ENCODE results near the gene CLEC3B.
"Not testable (repeated sequence)": the region's sequence is repeated elsewhere in the genome, so short reads cannot be mapped to it uniquely, and the experiment has no call there.

CLEC3B gene

DNA sequence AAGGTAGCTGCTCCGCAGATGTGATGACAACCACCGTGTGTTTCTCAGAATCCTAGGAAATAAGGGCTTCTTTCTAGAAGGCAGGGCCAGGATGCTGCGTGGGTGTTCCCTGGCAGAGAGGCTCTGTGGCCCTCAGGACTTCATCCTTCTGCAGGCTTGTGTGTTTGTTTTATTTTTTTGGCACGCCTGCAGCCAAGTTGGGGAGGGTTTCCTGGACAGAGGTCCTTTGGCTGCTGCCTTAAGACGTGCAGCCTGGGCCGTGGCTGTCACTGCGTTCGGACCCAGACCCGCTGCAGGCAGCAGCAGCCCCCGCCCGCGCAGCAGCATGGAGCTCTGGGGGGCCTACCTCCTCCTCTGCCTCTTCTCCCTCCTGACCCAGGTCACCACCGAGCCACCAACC, at the start of gene CLEC3B:
TSS of gene CLEC3B (plus strand) at position 266 of the 400 bp plus-strand sequence. CDS start at position 326, 60 bp downstream.
- no peak for DNase-seq
- peak within 1 kb of the TSS; percentile 12 for H3K27ac Mint-ChIP-seq
- no peaks in the 10 kb centered on the region for H3K9me3 Mint-ChIP-seq
- TF ChIP-seq, protein P1, sequence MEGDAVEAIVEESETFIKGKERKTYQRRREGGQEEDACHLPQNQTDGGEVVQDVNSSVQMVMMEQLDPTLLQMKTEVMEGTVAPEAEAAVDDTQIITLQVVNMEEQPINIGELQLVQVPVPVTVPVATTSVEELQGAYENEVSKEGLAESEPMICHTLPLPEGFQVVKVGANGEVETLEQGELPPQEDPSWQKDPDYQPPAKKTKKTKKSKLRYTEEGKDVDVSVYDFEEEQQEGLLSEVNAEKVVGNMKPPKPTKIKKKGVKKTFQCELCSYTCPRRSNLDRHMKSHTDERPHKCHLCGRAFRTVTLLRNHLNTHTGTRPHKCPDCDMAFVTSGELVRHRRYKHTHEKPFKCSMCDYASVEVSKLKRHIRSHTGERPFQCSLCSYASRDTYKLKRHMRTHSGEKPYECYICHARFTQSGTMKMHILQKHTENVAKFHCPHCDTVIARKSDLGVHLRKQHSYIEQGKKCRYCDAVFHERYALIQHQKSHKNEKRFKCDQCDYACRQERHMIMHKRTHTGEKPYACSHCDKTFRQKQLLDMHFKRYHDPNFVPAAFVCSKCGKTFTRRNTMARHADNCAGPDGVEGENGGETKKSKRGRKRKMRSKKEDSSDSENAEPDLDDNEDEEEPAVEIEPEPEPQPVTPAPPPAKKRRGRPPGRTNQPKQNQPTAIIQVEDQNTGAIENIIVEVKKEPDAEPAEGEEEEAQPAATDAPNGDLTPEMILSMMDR (IDR thresholded peaks at IDR 0.05): no peak
- peaks cover 47% of the 10 kb centered on the region for H3K4me1 Mint-ChIP-seq
- no peaks in the 10 kb centered on the region for H3K27me3 Mint-ChIP-seq (ENCODE audit: low read depth, poor library complexity)
- no peak within 1 kb of the TSS for H3K4me3 Mint-ChIP-seq
- no peaks in the 10 kb centered on the region for H3K36me3 Mint-ChIP-seq (ENCODE audit: low read depth)

GRCh38 chr3:44981220-44981619, 44.9 kb upstream of the CLEC3B start:
- Mint-ChIP-seq H3K27ac (no peak overlapping the region), H3K27me3 (ENCODE audit: low read depth, poor library complexity) (no peaks in the 10 kb centered on the region), H3K4me3 (no peak overlapping the region), H3K36me3 (ENCODE audit: low read depth) (peaks cover 22% of the 10 kb centered on the region), H3K4me1 (peaks cover 30% of the 10 kb centered on the region), H3K9me3 (peaks cover 10% of the 10 kb centered on the region)
- TF ChIP-seq, protein P1 (IDR thresholded peaks at IDR 0.05): no peak
- DNase-seq: no peak

DNA sequence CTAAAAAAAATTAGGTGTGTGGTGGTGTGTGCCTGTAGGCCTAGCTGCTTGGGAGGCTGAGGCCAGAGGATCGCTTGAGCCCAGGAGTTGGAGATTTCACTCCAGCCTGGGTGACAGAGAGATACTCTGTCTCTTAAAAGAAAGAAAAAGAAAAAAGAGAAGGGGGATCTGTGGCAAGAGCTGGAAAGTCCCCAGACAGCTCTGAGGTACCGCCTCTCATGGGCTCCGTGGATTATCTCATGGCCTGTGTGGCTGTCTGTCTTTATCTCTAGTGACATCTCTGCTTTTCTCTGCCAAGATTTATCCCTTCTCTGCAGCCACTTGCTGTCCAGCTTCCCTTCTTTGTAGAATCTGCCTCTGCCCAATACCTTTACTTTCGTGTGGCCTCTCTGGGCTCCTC, 44.4 kb upstream of the CLEC3B start:
- H3K4me3 Mint-ChIP-seq: no peak overlapping the region
- DNase-seq: no peak
- H3K27me3 Mint-ChIP-seq (ENCODE audit: low read depth, poor library complexity): no peaks in the 10 kb centered on the region
- peaks cover 25% of the 10 kb centered on the region for H3K36me3 Mint-ChIP-seq (ENCODE audit: low read depth)
- H3K27ac Mint-ChIP-seq: no peak overlapping the region
- H3K4me1 Mint-ChIP-seq: peaks cover 25% of the 10 kb centered on the region
- TF ChIP-seq, protein P1 (IDR thresholded peaks at IDR 0.05): no peak
- peaks cover 13% of the 10 kb centered on the region for H3K9me3 Mint-ChIP-seq

DNA sequence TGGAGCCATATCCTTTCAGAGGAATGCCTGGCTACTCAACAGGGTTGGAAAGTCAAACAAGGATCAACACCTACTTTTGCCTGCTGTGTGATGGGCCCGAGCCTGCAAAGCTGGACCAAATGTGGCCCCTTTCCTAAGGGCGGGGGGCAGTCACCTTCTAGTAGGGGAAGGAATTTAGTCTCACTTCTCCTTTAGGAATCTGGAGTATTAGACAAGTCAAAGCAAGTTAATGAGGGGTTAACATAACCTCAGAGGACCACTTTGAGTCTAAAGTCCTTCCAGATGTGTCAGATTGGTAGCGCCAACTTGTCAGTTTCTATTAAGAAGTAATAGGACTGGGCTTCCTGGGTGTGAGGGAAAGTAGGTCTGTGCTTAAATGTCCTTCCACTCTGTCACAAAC, 43.3 kb upstream of the CLEC3B start:
- Mint-ChIP-seq H3K36me3 (ENCODE audit: low read depth) (peaks cover 34% of the 10 kb centered on the region), H3K4me3 (no peak overlapping the region), H3K9me3 (peaks cover 13% of the 10 kb centered on the region), H3K4me1 (peaks cover 19% of the 10 kb centered on the region), H3K27me3 (ENCODE audit: low read depth, poor library complexity) (no peaks in the 10 kb centered on the region), H3K27ac (no peak overlapping the region)
- TF ChIP-seq, protein P1 (IDR thresholded peaks at IDR 0.05): no peak
- DNase-seq: no peak

DNA sequence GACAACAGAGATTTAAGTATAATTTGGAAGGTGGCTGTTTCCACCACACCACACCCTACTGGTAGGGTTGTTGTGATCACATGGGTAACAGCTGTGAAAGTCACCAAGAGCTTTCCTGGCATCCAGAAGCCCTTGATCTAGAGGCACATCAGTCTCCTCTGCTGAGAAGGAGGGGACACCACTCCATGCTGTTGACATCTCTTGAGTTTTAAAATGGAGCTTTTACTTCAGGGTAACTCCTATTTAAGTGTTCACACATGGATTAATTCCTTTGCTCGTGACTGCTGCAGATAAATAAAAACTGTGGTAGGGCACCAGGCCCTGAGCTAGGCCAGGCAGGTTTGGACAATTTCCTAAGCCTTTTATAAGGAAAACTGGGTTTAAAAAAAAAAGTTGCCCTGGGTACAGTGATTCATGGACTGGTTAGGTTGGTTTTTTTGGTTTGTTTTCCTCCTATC, 42.6 kb upstream of the CLEC3B start:
- H3K27me3 Mint-ChIP-seq (ENCODE audit: low read depth, poor library complexity): no peaks in the 10 kb centered on the region
- H3K36me3 Mint-ChIP-seq (ENCODE audit: low read depth): peaks cover 36% of the 10 kb centered on the region
- H3K27ac Mint-ChIP-seq: no peak overlapping the region
- TF ChIP-seq, protein P1 (IDR thresholded peaks at IDR 0.05): no peak
- H3K9me3 Mint-ChIP-seq: peaks cover 13% of the 10 kb centered on the region
- no peak overlapping the region for H3K4me3 Mint-ChIP-seq
- H3K4me1 Mint-ChIP-seq: peaks cover 20% of the 10 kb centered on the region
- DNase-seq: no peak

- TF ChIP-seq, protein P1 (IDR thresholded peaks at IDR 0.05): no peak
- Mint-ChIP-seq H3K4me1 (peaks cover 17% of the 10 kb centered on the region), H3K36me3 (ENCODE audit: low read depth) (peaks cover 44% of the 10 kb centered on the region), H3K27ac (no peak overlapping the region), H3K27me3 (ENCODE audit: low read depth, poor library complexity) (no peaks in the 10 kb centered on the region), H3K4me3 (no peak overlapping the region), H3K9me3 (peaks cover 13% of the 10 kb centered on the region)
- no peak for DNase-seq
These were observed 41.8 kb upstream of the CLEC3B start for GRCh38 chr3:44984335-44984734.

- not testable (repeated sequence) for H3K27me3 Mint-ChIP-seq (ENCODE audit: low read depth, poor library complexity); H3K27ac Mint-ChIP-seq; H3K4me3 Mint-ChIP-seq; DNase-seq
- Mint-ChIP-seq H3K36me3 (ENCODE audit: low read depth) (peaks cover 49% of the 10 kb centered on the region), H3K9me3 (peaks cover 13% of the 10 kb centered on the region), H3K4me1 (peaks cover 13% of the 10 kb centered on the region)
These were observed 39.8 kb upstream of the CLEC3B start for GRCh38 chr3:44986330-44986729.

Data from nephron progenitor cell (in vitro differentiated cells).